ENCODE measurements around the gene SUN2. TPM values are rescaled to one million over a fixed set of nuclear protein-coding genes. Genes with fewer than 3 reads are reported as not detected.

Gene SUN2
- total and polyA plus RNA-seq, 2 of the 4 experiments (the other 2 are of a cell fraction) = 27.8 to 50.0 TPM

- H3K27me3 ChIP-seq (ENCODE audit: control insufficient read depth, insufficient read depth, low read length) = no peaks in the 10 kb centered on the region
These were observed 6.8 kb upstream of the SUN2 start for GRCh38 chr22:38762551-38762983.

More at GRCh38 chr22:38762551-38762983, 6.8 kb upstream of the SUN2 start:
- Histone ChIP-seq H2BK15ac (ENCODE audit: low read depth, low read length) (no peak overlapping the region), H3K27ac (ENCODE audit: insufficient read depth, low read length) (no peak overlapping the region), H4K20me1 (ENCODE audit: insufficient read depth, low read length) (no peaks in the 10 kb centered on the region), H2AFZ (replicated peaks; ENCODE audit: low read length, poor library complexity) (no peak overlapping the region), H3K9me3 (ENCODE audit: control insufficient read depth, insufficient read depth, low read length) (no peaks in the 10 kb centered on the region), H3K4me3 (ENCODE audit: insufficient read depth, low read depth, low read length) (no peak overlapping the region), H4K91ac (ENCODE audit: insufficient read depth, low read depth, low read length) (no peak overlapping the region), H3K9ac (ENCODE audit: low read depth, low read length) (no peak overlapping the region), H3K4ac (ENCODE audit: low read depth, low read length) (no peak overlapping the region), H3K36me3 (ENCODE audit: control insufficient read depth, insufficient read depth, low read length) (no peaks in the 10 kb centered on the region), H4K8ac (ENCODE audit: low read depth in 2 of 2, low read length in 2 of 2) (no peak overlapping the region), H3K9me1 (ENCODE audit: insufficient read depth, low read length) (peaks cover 11% of the 10 kb centered on the region), H3K18ac (ENCODE audit: low read depth, low read length) (no peak overlapping the region), H2AK5ac (ENCODE audit: low read depth, low read length) (no peak overlapping the region), H3K56ac (ENCODE audit: extremely low read depth, insufficient read depth, low read length) (no peak overlapping the region), H3K14ac (replicated peaks; ENCODE audit: low read depth, low read length) (no peak overlapping the region), H2BK120ac (ENCODE audit: low read depth, low read length) (no peak overlapping the region; the same call in 1 of the 2 replicates), H2AK9ac (replicated peaks; ENCODE audit: low read depth, low read length, poor library complexity) (no peak overlapping the region), H2BK20ac (ENCODE audit: low read depth, low read length) (no peak overlapping the region), H3K79me1 (ENCODE audit: low read depth in 1 of 2, low read length in 2 of 2) (peaks cover 0 to 3% of the 10 kb centered on the region in 2 experiments; a peak in 1 of 4 replicates), H4K5ac (ENCODE audit: low read depth, low read length) (no peak overlapping the region), H3K4me1 (ENCODE audit: control insufficient read depth, insufficient read depth, low read length) (peaks cover 3% of the 10 kb centered on the region), H3K23ac (ENCODE audit: low read depth, low read length) (no peak overlapping the region), H3K4me2 (ENCODE audit: low read depth, low read length) (no peak overlapping the region), H2BK5ac (ENCODE audit: low read depth, low read length, poor library complexity, severe bottlenecking) (no peak overlapping the region)
- ATAC-seq (ENCODE audit: low read depth) = no peak
- TF ChIP-seq MXI1 (IDR thresholded peaks at IDR 0.05; ENCODE audit: borderline replicate concordance, low read depth, low read length) (no peak), NFE2L2 (IDR thresholded peaks at IDR 0.05; ENCODE audit: low read depth, low read length) (no peak), RFX5 (IDR thresholded peaks at IDR 0.05; ENCODE audit: low read depth, low read length) (no peak), SMC3 (IDR thresholded peaks at IDR 0.05; ENCODE audit: low read depth, low read length) (no peak), RAD21 (IDR thresholded peaks at IDR 0.05; ENCODE audit: low read length) (no peak), ELK1 (IDR thresholded peaks at IDR 0.05; ENCODE audit: borderline replicate concordance, low read depth, low read length) (no peak), CEBPB (IDR thresholded peaks at IDR 0.05; ENCODE audit: low read depth, low read length) (no peak), CTCF (conservative IDR thresholded peaks at IDR 0.05; ENCODE audit: low read depth, low read length) (no peak), RCOR1 (IDR thresholded peaks at IDR 0.05; ENCODE audit: insufficient replicate concordance, low read length) (no peak), MAFK (IDR thresholded peaks at IDR 0.05; ENCODE audit: low read depth, low read length) (no peak), BHLHE40 (IDR thresholded peaks at IDR 0.05; ENCODE audit: low read depth, low read length) (no peak)
- intact Hi-C loops (cut with micrococcal nuclease) = loop anchor here (10.0 kb wide), 1 partner anchor 552 kb away; the partner anchor contains the start of gene RPL3
- dilution Hi-C loops (cut with HindIII; ENCODE audit: low sequenced_read_pairs, unreplicated experiment) = no loop called here
- POLR2A ChIA-PET (ENCODE audit: unreplicated experiment) = no interaction called here
- 56% methylated on average over 2 of the region's 11 CpGs; no CpG with 5 or more reads in 1 of the 2 experiments for WGBS, 2 experiments (ENCODE audit: extremely low coverage in 2 of 2, insufficient read length in 1 of 2)
- DNase-seq = no peak
- CTCF ChIA-PET = no interaction called here
- BruUV-seq (replicated peaks) = no TSS peak
- in situ Hi-C loops (cut with MboI; ENCODE audit: low sequenced_read_pairs) = loop anchor here (10.0 kb wide), 1 partner anchor 242 kb away; no protein-coding TSS in a partner anchor
